Suprapubic skin (tissue), 4 donors: ENCODE results near the gene HOXA13.

ENCODE experiments used
- CTCF ChIP-seq, 2 donors: fragments of 200-600 bp in 1 of 2; fragments of 450-650 bp in 1 of 2; sonication (generic) in 1 of 2; IDR thresholded peaks; one replicate each; pipeline ENCODE4 v1.5.1; 2016 to 2019; ENCODE audit warnings: antibody characterized with exemption in 2 of 2, mild to moderate bottlenecking in 1 of 2, moderate library complexity in 1 of 2
- POLR2A ChIP-seq, 2 donors: fragments of 450-650 bp; IDR thresholded peaks; one replicate each; pipeline ENCODE4 v1.6.1; 2017; ENCODE audit warnings: antibody characterized with exemption in 2 of 2, mild to moderate bottlenecking in 2 of 2, moderate library complexity in 2 of 2
- POLR2AphosphoS5 ChIP-seq, 3 donors: sonication (generic); formaldehyde crosslinking; IDR thresholded peaks; one replicate each; pipeline ENCODE4 v1.6.1; 2017; ENCODE audit warnings: antibody characterized with exemption in 3 of 3

GRCh38 chr7:27167916-27168264 is 32.0 kb downstream of the HOXA13 start:
- TF ChIP-seq CTCF (IDR thresholded peaks at IDR 0.05) (no peak), POLR2AphosphoS5 (IDR thresholded peaks at IDR 0.05) (no peak), POLR2A (IDR thresholded peaks at IDR 0.05) (no peak)
